Body of pancreas (tissue), 4 donors: ENCODE measurements around the gene WDR27. TPM values are rescaled to one million over a fixed set of nuclear protein-coding genes. Genes with fewer than 3 reads are reported as not detected.

Experiments
- ATAC-seq: fragments of 150-250 bp; one replicate; pipeline ENCODE4 v1.9.1; 2016
- DNase-seq, 4 donors: peaks; one replicate each; pipeline ENCODE4 v3.0.0-alpha.2; 2019
- H3K27ac ChIP-seq, 4 donors: fragments of 200-600 bp; sonication (generic); 1 replicate in 3 of 4; 2 replicates in 1 of 4; pipeline versions ENCODE4 v1.5.1 to v1.6.1; 2016 to 2019; ENCODE audit warnings: mild to moderate bottlenecking in 1 of 4, mixed read lengths in 1 of 4, moderate library complexity in 1 of 4
- H3K27me3 ChIP-seq, 2 donors: fragments of 200-600 bp; sonication (generic); one replicate each; pipeline ENCODE4 v1.6.0; 2016; ENCODE audit warnings: mild to moderate bottlenecking in 1 of 2
- H3K36me3 ChIP-seq, 2 donors: fragments of 200-600 bp; sonication (generic); replicated peaks in 1 of 2; 2 replicates each; pipeline ENCODE4 v1.5.1; 2016; ENCODE audit warnings: low read depth in 2 of 2; ENCODE audit not compliant: insufficient read depth in 1 of 2
- H3K4me1 ChIP-seq: fragments of 200-600 bp; sonication (generic); one replicate; pipeline ENCODE4 v1.6.0; 2016
- H3K4me3 ChIP-seq, 2 donors: fragments of 200-600 bp; sonication (generic); 1 replicate in 1 of 2; 2 replicates in 1 of 2; pipeline ENCODE4 v1.5.1; 2016 to 2019
- H3K9me3 ChIP-seq, 3 donors: fragments of 200-600 bp; sonication (generic); 1 replicate in 2 of 3; 2 replicates in 1 of 3; pipeline ENCODE4 v1.5.1; 2016
- CTCF ChIP-seq, 7 experiments: fragments of 450-650 bp in 4 of 7; fragments of 200-600 bp in 3 of 7; sonication (generic) in 3 of 7; IDR thresholded peaks; one replicate each; pipeline ENCODE4 v1.5.1; 2016 to 2019; ENCODE audit warnings: antibody characterized with exemption in 7 of 7
- POLR2A ChIP-seq, 3 donors: fragments of 450-650 bp; IDR thresholded peaks; one replicate each; pipeline ENCODE4 v1.6.1; 2016; ENCODE audit warnings: antibody characterized with exemption in 3 of 3, mild to moderate bottlenecking in 2 of 3
- WGBS, 2 donors: methylation state at CpG; one replicate each; pipeline ENCODE4 v1.1.5; 2017; 5-methylcytosine and 5-hydroxymethylcytosine counted together
- intact Hi-C: fragments of 100-400 bp; cut with DNase I; formaldehyde crosslinking; loops from one replicate; pipeline ENCODE4 v1.15.1; 2023
- total RNA-seq, 2 donors: library from RNA; depleted of rRNA; stranded (reverse); fragments of >200 nt; gene quantifications; one replicate each; pipeline ENCODE4 v1.1.0, GENCODE V29; 2016

The WDR27 gene
- total RNA-seq, 2 donors from 2014 or later, result 38.2 to 38.7 TPM

- no peaks in the 10 kb centered on the region for H3K9me3 ChIP-seq
- no peak overlapping the region for H3K4me3 ChIP-seq
- H3K4me1 ChIP-seq, result no peaks in the 10 kb centered on the region
- intact Hi-C loops, result no loop called here
- no peak overlapping the region for H3K27ac ChIP-seq
- DNase-seq (no peak), ATAC-seq (no peak)
- H3K36me3 ChIP-seq, result no peaks in the 10 kb centered on the region
- TF ChIP-seq POLR2A (IDR thresholded peaks at IDR 0.05) (no peak), CTCF (IDR thresholded peaks at IDR 0.05) (no peak)
- WGBS, 2 donors, result 92 to 93% methylated on average over 11 of the region's 11 CpGs
- no peaks in the 10 kb centered on the region for H3K27me3 ChIP-seq
Observed at GRCh38 chr6:169652896-169653295, 48.9 kb downstream of the WDR27 start.

DNA sequence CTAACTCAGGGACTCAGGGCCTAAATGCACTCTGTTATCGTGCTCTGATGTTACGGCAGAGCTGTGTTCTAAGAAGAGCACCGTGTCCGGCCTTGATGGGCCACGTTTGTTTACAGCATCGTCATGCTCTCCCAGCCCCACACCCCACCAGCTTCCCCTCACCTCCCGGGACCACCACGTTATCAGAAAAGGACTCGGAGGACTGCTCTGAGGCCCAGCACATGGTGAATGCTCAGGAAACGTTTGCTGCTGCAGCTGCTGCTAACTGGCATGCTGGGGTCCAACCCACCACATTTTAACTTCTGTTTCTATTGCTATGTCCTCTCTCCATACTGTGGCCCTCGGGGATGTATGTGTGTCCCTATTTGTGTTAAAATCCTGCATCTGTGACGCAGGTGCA, 50.3 kb downstream of the WDR27 start:
- Histone ChIP-seq H3K36me3 (no peaks in the 10 kb centered on the region), H3K27ac (no peak overlapping the region), H3K4me1 (no peaks in the 10 kb centered on the region), H3K27me3 (no peaks in the 10 kb centered on the region), H3K9me3 (no peaks in the 10 kb centered on the region), H3K4me3 (no peak overlapping the region)
- intact Hi-C loops, result no loop called here
- 81 to 82% methylated on average over 12 of the region's 12 CpGs for WGBS, 2 donors
- TF ChIP-seq POLR2A (IDR thresholded peaks at IDR 0.05), result no peak
- no peak for ATAC-seq
- no peak for DNase-seq

GRCh38 chr6:169650959-169651292, 50.9 kb downstream of the WDR27 start:
- Histone ChIP-seq H3K36me3 (no peaks in the 10 kb centered on the region), H3K27ac (no peak overlapping the region), H3K4me1 (no peaks in the 10 kb centered on the region), H3K27me3 (no peaks in the 10 kb centered on the region), H3K4me3 (no peak overlapping the region), H3K9me3 (no peaks in the 10 kb centered on the region)
- DNase-seq (no peak), ATAC-seq (no peak)
- intact Hi-C loops, result no loop called here
- 82 to 98% methylated on average over 6 of the region's 6 CpGs for WGBS, 2 donors
- TF ChIP-seq CTCF (IDR thresholded peaks at IDR 0.05) (no peak), POLR2A (IDR thresholded peaks at IDR 0.05) (no peak)

DNA sequence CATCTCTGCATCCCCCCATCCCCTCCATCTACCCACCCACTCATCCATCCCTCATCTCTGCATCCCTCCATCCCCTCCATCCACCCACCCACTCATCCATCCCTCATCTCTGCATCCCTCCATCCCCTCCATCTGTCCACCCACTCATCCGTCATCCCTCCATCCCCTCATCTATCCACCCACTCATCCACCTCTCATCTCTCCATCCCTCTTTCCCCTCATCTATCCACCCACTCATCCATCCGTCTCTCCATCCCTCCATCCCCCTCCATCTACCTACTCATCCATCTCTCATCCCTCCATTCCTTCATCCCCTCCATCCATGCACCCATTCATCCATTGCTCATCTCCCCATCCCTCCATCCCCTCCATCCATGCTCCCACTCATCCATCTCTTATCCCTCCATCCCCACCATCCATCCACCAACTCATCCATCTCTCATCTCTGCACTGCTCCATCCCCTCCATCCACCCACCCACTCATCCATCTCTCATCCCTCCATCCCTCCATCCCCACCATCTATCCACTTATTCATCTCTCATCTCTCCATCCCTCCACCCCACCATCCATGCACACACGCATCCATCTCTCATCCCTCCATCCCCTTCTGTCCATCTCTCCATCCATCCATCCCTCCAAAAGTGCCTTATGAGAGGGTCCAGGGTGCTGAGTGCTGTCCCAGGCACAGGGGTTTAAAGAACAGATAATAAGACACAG, 51.4 kb downstream of the WDR27 start:
- 88 to 89% methylated on average over 3 of the region's 3 CpGs for WGBS, 2 donors
- intact Hi-C loops, result no loop called here
- Histone ChIP-seq H3K4me1 (no peaks in the 10 kb centered on the region), H3K27ac (no peak overlapping the region), H3K9me3 (no peaks in the 10 kb centered on the region), H3K4me3 (no peak overlapping the region), H3K36me3 (no peaks in the 10 kb centered on the region), H3K27me3 (no peaks in the 10 kb centered on the region)
- ATAC-seq, result no peak
- TF ChIP-seq POLR2A (IDR thresholded peaks at IDR 0.05) (no peak), CTCF (IDR thresholded peaks at IDR 0.05) (no peak)
- DNase-seq, result no peak

GRCh38 chr6:169648617-169649016, 53.2 kb downstream of the WDR27 start:
- H3K4me3 ChIP-seq, result no peak overlapping the region
- no peaks in the 10 kb centered on the region for H3K36me3 ChIP-seq
- WGBS, 2 donors, result 83 to 88% methylated on average over 9 of the region's 9 CpGs
- TF ChIP-seq POLR2A (IDR thresholded peaks at IDR 0.05) (no peak), CTCF (IDR thresholded peaks at IDR 0.05) (no peak)
- no peak overlapping the region for H3K27ac ChIP-seq
- no peaks in the 10 kb centered on the region for H3K9me3 ChIP-seq
- no peaks in the 10 kb centered on the region for H3K27me3 ChIP-seq
- DNase-seq, result no peak
- H3K4me1 ChIP-seq, result no peaks in the 10 kb centered on the region
- no peak for ATAC-seq
- intact Hi-C loops, result no loop called here
